Duodenal mucosa (tissue), 2 donors: ENCODE measurements around the gene EFCC1.
"Not testable (repeated sequence)": the region's sequence is repeated elsewhere in the genome, so short reads cannot be mapped to it uniquely, and the experiment has no call there.

Source experiments
- H3K27ac ChIP-seq: one replicate; pipeline ENCODE4 v1.7.0; 2013; ENCODE audit warnings: low read depth, low read length
- H3K27me3 ChIP-seq, 2 donors: one replicate each; pipeline ENCODE4 v1.7.0; 2013; ENCODE audit warnings: low read length in 2 of 2, control low read depth in 1 of 2; ENCODE audit not compliant: insufficient read depth in 2 of 2, control insufficient read depth in 1 of 2
- H3K36me3 ChIP-seq, 2 donors: one replicate each; pipeline ENCODE4 v1.7.0; 2013; ENCODE audit warnings: low read length in 2 of 2, control low read depth in 1 of 2; ENCODE audit not compliant: insufficient read depth in 2 of 2, control insufficient read depth in 1 of 2
- H3K4me1 ChIP-seq, 2 donors: one replicate each; pipeline ENCODE4 v1.7.0; 2013; ENCODE audit warnings: low read length in 2 of 2, control low read depth in 1 of 2; ENCODE audit not compliant: insufficient read depth in 2 of 2, control insufficient read depth in 1 of 2
- H3K4me3 ChIP-seq, 2 donors: one replicate each; pipeline ENCODE4 v1.7.0; 2013; ENCODE audit warnings: low read length in 2 of 2, low read depth in 1 of 2
- H3K9ac ChIP-seq, 2 donors: one replicate each; pipeline ENCODE4 v1.7.0; 2013; ENCODE audit warnings: low read length in 2 of 2, low read depth in 1 of 2
- H3K9me3 ChIP-seq, 2 donors: one replicate each; pipeline ENCODE4 v1.7.0; 2013; ENCODE audit warnings: low read length in 2 of 2, control low read depth in 1 of 2; ENCODE audit not compliant: control insufficient read depth in 1 of 2

The EFCC1 gene

GRCh38 chr3:129077222-129077621 lies 76.1 kb downstream of the EFCC1 start:
- H3K27ac ChIP-seq = no peak overlapping the region
- H3K4me3 ChIP-seq = no peak overlapping the region
- H3K36me3 ChIP-seq = no peaks in the 10 kb centered on the region
- H3K27me3 ChIP-seq = no peaks in the 10 kb centered on the region
- no peaks in the 10 kb centered on the region for H3K9me3 ChIP-seq
- H3K9ac ChIP-seq = no peak overlapping the region
- H3K4me1 ChIP-seq = no peaks in the 10 kb centered on the region

DNA sequence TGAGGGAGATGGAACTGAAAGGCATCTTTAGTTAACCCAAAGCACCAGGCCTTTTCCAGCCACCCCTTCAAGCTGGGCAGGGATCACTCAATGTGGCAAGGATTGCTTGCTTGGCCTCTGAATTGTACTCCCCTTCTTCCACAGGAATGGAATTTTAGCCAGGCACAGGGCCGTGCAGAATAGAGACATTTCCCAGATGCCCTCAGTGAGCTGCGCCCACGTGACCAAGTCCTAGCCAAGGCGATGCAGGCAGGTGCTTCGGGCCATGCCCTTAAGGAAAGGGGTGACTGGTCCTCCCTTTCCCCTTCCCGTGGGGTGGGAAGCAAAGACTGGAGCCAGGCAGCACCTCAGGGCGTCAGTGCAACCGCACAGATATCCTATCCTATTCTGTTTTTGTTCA lies 77.4 kb downstream of the EFCC1 start:
- H3K27ac ChIP-seq = no peak overlapping the region
- no peak overlapping the region for H3K9ac ChIP-seq
- no peaks in the 10 kb centered on the region for H3K9me3 ChIP-seq
- no peaks in the 10 kb centered on the region for H3K27me3 ChIP-seq
- H3K4me1 ChIP-seq = no peaks in the 10 kb centered on the region
- no peaks in the 10 kb centered on the region for H3K36me3 ChIP-seq
- no peak overlapping the region for H3K4me3 ChIP-seq

DNA sequence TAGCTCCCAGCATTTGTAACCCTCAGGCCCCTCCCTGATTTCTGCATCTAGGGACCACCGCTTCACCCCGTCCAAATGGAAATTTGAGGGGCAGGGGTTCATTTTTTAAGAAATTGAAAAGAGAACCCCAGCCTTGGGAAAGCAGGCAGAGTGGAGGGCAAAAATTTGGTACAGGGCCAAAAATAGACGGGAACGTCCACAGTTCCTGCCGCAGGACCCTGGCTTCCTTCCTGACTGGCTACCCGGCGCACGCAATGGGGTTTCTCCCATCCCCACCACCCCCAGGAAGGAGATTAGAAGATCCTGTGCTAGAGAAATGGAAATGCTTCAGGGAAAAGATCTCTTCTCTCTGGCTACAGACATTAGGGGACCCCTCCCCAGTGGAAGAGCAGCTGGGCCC lies 80.4 kb downstream of the EFCC1 start:
- Histone ChIP-seq H3K27ac (no peak overlapping the region), H3K27me3 (no peaks in the 10 kb centered on the region)

DNA sequence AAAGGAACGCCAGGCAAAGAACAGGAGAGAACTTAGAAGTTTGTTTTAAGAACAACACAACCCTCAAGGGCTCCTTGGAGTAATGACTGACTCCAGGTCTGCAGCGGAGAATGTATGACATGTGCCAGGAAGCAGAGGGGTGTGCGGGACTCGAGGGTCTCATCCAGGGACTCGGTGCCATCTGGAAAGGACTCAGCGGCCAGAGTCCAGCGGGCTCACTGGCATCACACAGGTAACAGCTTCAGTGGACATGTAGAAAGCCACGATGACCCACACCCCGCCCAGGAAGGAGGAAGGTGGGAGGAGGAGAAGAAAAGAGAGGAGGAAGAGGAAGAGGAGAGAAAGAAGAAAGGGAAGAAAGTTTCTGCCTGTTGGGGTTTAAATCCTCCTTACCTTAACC lies 80.9 kb downstream of the EFCC1 start:
- Histone ChIP-seq H3K27ac (no peak overlapping the region), H3K4me1 (no peaks in the 10 kb centered on the region), H3K27me3 (no peaks in the 10 kb centered on the region), H3K9me3 (no peaks in the 10 kb centered on the region), H3K36me3 (no peaks in the 10 kb centered on the region), H3K9ac (no peak overlapping the region), H3K4me3 (no peak overlapping the region)

More for the DNA sequence above, 80.4 kb downstream of the EFCC1 start:
- no peaks in the 10 kb centered on the region for H3K9me3 ChIP-seq
- H3K4me1 ChIP-seq = no peaks in the 10 kb centered on the region
- H3K9ac ChIP-seq = no peak overlapping the region
- H3K36me3 ChIP-seq = no peaks in the 10 kb centered on the region
- no peak overlapping the region for H3K4me3 ChIP-seq

DNA sequence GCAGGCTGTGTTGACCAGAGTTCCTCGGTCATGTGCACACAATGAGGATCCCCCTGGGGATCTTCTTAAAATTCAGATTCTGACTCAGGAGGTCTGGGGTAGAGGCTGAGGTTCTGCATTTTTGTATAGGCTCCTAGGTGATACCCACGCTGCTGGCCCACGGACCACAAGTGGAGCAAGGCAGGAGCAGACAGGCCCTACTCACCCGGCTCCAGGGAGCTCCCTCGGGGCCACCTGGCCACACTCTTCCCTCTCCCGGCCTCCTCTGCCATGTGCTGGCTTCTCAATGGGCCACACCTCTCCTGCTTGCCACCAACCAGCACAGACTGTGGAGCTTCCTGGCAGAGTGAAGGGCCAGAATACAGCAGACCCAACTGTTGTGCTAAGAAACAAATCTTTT lies 83.4 kb downstream of the EFCC1 start:
- H3K9ac ChIP-seq = no peak overlapping the region
- no peak overlapping the region for H3K27ac ChIP-seq
- H3K36me3 ChIP-seq = no peaks in the 10 kb centered on the region
- H3K4me1 ChIP-seq = no peaks in the 10 kb centered on the region
- no peak overlapping the region for H3K4me3 ChIP-seq
- H3K27me3 ChIP-seq = no peaks in the 10 kb centered on the region
- no peaks in the 10 kb centered on the region for H3K9me3 ChIP-seq

GRCh38 chr3:129085165-129085715 lies 84.1 kb downstream of the EFCC1 start:
- H3K4me1 ChIP-seq = no peaks in the 10 kb centered on the region
- no peaks in the 10 kb centered on the region for H3K27me3 ChIP-seq
- H3K9ac ChIP-seq = no peak overlapping the region
- no peak overlapping the region for H3K27ac ChIP-seq
- H3K9me3 ChIP-seq = no peaks in the 10 kb centered on the region
- H3K4me3 ChIP-seq = no peak overlapping the region
- H3K36me3 ChIP-seq = no peaks in the 10 kb centered on the region

DNA sequence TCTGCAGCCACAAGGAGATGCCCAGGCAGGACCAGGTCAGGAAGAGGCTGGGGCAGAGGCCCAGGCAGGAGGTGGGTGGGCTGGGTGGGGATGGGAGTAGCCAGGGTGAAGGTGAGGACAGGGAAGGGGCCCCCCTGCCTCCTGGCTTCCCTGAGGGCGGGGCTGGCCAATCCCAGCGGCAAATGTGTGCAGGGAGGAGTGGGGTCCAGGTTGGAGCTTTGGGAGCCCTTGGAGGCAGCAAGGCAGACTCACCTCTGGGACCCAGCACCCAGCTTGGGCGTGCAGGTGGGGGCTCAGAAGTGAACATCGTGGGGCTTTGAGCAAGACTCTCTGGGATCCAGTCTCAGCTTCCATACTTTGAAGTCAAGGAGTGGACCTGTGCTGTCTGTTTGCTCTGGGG lies 84.7 kb downstream of the EFCC1 start:
- H3K9ac ChIP-seq = no peak overlapping the region
- no peaks in the 10 kb centered on the region for H3K4me1 ChIP-seq
- no peak overlapping the region for H3K27ac ChIP-seq
- no peak overlapping the region for H3K4me3 ChIP-seq
- no peaks in the 10 kb centered on the region for H3K9me3 ChIP-seq
- no peaks in the 10 kb centered on the region for H3K36me3 ChIP-seq
- no peaks in the 10 kb centered on the region for H3K27me3 ChIP-seq

GRCh38 chr3:129087138-129087702 lies 86.1 kb downstream of the EFCC1 start:
- Histone ChIP-seq H3K9ac (no peak overlapping the region), H3K27ac (peak overlapping the region; percentile 22), H3K4me3 (no peak overlapping the region), H3K27me3 (no peaks in the 10 kb centered on the region), H3K4me1 (no peaks in the 10 kb centered on the region), H3K36me3 (peaks cover 0 to 10% of the 10 kb centered on the region in 2 donors), H3K9me3 (no peaks in the 10 kb centered on the region)

DNA sequence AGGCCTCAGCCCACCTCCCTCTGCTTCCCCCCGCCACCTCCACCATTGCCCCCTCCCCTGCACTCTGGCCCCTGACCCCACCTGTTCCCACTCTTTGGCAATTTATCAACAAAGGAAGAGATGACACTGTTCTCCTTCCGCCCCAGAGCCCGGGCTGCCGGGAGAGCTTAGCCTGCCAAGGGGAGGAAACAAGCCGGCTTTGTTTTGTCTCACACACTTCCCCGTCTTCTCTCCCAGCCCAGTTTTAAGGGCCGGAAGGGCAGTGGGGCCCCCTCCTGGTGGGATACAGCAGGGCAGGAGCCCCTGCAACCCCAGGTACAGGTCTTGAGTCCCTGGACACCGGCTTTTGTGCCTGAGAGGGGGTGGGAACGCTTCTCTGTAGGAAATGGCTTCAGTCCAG lies 86.8 kb downstream of the EFCC1 start:
- peaks cover 0 to 12% of the 10 kb centered on the region in 2 donors for H3K36me3 ChIP-seq
- not testable (repeated sequence) for H3K4me1 ChIP-seq, H3K9ac ChIP-seq, H3K27me3 ChIP-seq, H3K27ac ChIP-seq, H3K9me3 ChIP-seq, H3K4me3 ChIP-seq

DNA sequence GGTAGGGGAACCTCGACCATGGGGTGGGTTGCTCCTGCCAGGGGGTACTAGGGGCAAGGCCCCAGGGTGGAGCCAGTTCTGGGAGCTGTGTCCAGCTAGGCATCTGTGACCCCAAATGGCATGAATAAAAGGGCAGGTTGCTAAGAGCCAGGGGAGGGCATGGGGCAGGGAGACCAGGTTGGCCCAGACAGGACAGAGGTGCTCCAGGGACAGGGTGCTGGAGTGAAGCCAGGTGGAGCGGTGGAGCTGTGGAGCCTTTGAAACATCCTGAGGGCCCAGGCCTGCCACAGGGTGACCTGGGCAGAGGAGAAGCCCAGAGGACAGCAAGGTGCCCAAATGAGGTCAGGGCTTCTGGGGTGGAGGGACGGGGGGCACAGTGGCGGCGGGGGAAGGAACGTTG lies 87.2 kb downstream of the EFCC1 start:
- H3K27ac ChIP-seq, H3K9ac ChIP-seq, H3K9me3 ChIP-seq, H3K4me3 ChIP-seq, H3K27me3 ChIP-seq, H3K4me1 ChIP-seq: not testable (repeated sequence)
- peaks cover 0 to 16% of the 10 kb centered on the region in 2 donors for H3K36me3 ChIP-seq
